CD4-positive, alpha-beta T cell treated with Interleukin-6 for 4 hours (primary cell): Measurements from ENCODE around the gene IRX5.
A peak's percentile ranks its signal among the peaks of the same experiment; 100 is the strongest.

Experiments used
- DNase-seq: peaks from one replicate; pipeline ENCODE4 v3.0.0-alpha.2; 2020; ENCODE audit warnings: mixed read lengths

IRX5 gene

GRCh38 chr16:54952195-54952594, 21.5 kb downstream of the IRX5 start:
- DNase-seq, result no peak

GRCh38 chr16:54953461-54953860, 22.8 kb downstream of the IRX5 start:
- DNase-seq, result no peak

GRCh38 chr16:54954220-54954619, 23.6 kb downstream of the IRX5 start:
- no peak for DNase-seq

- no peak for DNase-seq
These were observed 25.1 kb downstream of the IRX5 start for GRCh38 chr16:54955757-54956156.

GRCh38 chr16:54957403-54958166, 26.9 kb downstream of the IRX5 start:
- DNase-seq, result peak; percentile 11

GRCh38 chr16:54962045-54962444, 31.4 kb downstream of the IRX5 start:
- no peak for DNase-seq

- DNase-seq, result no peak
These were observed 33.6 kb downstream of the IRX5 start for GRCh38 chr16:54964239-54964638.

- no peak for DNase-seq
These were observed 34.8 kb downstream of the IRX5 start for GRCh38 chr16:54965464-54965863.

- no peak for DNase-seq
These were observed 37.3 kb downstream of the IRX5 start for GRCh38 chr16:54968011-54968410.

GRCh38 chr16:54968784-54969183, 38.1 kb downstream of the IRX5 start:
- no peak for DNase-seq

GRCh38 chr16:54970016-54970415, 39.4 kb downstream of the IRX5 start:
- DNase-seq, result no peak

GRCh38 chr16:54974367-54974766, 43.7 kb downstream of the IRX5 start:
- no peak for DNase-seq

GRCh38 chr16:54976651-54977200, 46.1 kb downstream of the IRX5 start:
- DNase-seq, result no peak

- DNase-seq, result no peak
These were observed 46.5 kb downstream of the IRX5 start for GRCh38 chr16:54977211-54977610.

GRCh38 chr16:54980821-54981220, 50.2 kb downstream of the IRX5 start:
- DNase-seq, result no peak
